ENCODE results near the gene GMPPB.
"Not testable (repeated sequence)": the region's sequence is repeated elsewhere in the genome, so short reads cannot be mapped to it uniquely, and the experiment has no call there.

Gene GMPPB

GRCh38 chr3:49712631-49713317 is 11.0 kb downstream of the GMPPB start:
- DNase-seq: no peak

DNA sequence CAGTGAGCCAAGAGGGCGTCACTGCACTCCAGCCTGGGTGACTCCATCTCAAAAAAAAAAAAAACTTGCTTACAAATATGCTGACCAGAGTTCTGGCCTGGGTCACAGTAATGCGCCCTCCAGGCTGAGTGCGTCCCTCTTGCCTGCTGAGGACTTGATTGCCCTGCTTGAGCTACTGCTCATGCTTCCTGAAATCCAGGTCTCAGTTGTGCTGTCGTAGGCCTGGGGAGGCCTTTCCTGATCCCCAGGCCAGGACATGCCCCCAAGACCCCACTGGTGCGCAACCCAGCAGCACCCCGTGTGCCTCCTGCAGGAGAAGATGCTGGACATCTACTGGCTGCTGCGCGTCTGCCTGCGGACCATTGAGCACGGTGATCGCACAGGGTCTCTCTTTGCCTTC is 11.6 kb downstream of the GMPPB start:
- no peak for DNase-seq

DNA sequence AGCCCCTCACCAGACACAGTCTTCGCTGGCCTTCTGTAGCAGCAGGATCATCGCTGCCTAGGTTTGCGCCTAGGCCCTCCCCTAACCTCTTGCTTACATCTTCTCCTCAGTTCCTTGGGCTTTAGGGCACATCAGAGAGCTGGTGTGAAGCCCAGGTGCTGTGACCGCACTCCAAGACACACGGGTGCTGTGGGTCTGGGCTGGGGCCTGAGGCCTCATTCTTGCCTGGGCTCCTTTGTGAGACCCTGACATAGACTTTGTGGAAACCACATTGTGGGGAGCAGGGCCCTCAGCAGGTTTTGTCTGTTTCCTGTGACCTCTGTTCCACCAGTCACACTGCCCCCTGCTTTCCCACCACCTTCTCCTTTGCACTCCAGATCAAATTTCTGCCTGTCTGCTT is 12.3 kb downstream of the GMPPB start:
- no peak for DNase-seq

DNA sequence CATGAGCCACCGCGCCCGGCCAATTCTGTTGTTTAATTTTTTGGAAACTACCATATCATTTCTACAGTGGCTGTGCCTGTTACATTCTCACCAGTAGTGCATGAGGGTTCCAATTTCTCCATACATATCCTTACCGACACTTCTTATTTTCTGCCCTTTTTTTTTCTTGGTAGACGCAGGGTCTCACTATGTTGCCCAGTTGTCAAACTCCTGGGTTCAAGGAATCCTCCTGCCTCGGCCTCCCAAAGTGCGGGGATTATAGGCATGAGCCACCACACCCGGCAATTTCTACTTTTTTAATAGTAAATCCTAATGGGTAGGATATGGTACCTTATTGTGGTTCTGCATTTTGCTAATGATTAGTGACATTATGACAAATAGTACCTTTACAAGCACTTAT is 13.9 kb downstream of the GMPPB start:
- no peak for DNase-seq

DNA sequence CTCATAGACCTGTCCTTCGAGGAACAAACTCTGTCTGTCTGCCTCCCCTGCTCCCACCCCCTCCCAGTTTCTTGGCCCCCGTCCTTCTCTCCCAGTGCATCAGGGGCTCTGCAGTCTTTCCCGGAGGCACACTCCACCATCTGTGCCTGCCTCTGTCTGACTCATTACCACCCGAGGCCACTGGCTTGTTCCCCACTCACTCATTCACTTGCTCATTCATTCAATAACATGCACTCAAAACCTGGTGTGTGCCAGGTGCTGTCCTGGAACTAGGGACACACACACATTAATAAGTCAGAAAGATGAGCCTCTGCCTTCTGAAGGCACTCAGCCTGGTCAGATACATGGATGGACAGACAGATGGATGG is 16.7 kb downstream of the GMPPB start:
- DNase-seq: no peak

- DNase-seq: no peak
These were observed 17.2 kb downstream of the GMPPB start for GRCh38 chr3:49706456-49707112.

- no peak for DNase-seq
These were observed 18.3 kb downstream of the GMPPB start for GRCh38 chr3:49705390-49705960.

DNA sequence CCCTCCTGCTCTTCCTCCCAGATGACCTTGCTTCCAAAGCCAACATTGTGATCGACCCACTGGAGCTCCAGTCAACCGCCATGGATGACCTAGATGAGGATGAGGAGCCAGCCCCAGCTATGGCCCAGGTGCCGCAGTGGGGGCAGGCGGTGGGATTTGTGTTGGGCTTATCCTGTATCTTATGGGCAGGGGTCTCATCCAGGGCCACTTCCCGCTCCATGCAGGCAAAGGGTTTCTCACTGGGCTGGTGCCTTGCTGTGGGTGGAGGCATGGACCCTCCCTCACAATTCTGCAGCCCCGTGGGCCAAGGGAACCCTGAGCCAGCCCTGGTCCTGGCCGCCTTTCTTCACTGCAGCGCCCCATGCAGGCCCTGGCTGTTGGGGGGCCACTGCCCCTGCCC is 19.1 kb downstream of the GMPPB start:
- no peak for DNase-seq

GRCh38 chr3:49703956-49704355 is 19.8 kb downstream of the GMPPB start:
- no peak for DNase-seq

GRCh38 chr3:49703443-49703927 is 20.3 kb downstream of the GMPPB start:
- DNase-seq: peak; percentile 55

- no peak for DNase-seq
These were observed 21.1 kb downstream of the GMPPB start for GRCh38 chr3:49702672-49703071.

DNA sequence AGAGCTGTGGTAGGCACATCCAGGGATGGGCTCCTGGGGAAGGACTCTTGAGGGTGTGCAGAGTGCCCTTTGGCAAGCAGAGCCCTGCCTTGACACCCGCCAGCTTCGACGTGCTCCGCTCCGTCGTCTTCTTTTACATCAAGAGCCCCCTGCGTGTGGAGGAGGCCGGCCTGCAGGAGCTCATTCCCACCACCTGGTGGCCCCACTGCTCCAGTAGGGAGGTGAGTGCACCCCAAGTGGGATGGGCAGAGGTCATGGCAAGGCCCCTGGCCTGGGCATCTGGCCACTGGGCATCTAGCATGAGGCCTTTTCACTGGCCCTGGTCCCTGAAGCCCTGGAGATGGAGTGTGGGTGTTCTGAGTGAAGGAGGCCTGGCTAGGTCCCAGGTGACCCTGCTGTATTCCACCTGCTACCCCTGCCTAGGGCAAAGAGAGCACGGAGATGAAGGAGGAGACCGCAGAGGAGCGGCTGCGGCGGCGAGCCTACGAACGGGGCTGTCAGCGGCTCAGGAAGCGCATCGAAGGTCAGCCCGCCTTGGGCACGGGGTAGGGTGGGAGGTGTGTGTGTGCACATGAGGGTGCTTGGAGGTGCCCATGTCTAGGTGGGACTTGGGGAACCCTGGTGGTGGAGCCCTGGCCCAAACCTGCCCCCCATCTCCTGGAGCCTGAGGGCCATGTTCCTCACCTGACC is 22.2 kb downstream of the GMPPB start:
- DNase-seq: no peak

DNA sequence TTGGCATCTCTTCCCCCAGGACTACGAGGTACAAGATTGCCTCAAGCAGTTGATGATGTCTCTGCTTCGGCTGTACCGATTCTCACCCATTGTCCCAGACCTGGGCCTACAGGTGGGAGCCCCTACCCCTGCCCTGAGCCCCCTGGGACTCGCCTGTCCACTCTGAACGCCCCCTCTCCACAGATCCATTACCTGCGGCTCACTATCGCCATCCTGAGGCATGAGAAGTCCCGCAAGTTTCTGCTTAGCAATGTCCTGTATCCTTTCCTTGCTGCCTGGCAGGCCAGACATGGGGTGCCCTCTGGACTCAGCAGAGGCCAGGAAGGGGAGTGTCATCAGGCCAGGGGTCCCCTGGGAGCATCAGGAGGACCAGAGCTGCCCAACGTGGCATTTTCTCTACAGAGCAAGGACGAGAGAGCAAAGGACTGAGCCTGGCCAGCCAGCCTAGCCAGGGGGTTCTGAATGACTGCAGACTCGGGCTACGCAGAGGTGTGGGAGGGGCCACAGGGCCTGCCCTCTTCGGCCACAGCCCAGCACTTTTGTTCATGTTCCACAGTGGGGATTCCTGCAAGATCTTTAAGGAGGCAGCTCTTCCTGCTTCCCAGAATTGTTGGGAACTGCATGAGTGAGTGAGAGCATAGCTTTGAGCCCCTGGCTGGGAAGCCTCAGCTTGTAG is 23.2 kb downstream of the GMPPB start:
- no peak for DNase-seq

GRCh38 chr3:49700014-49700413 is 23.7 kb downstream of the GMPPB start:
- DNase-seq: no peak

DNA sequence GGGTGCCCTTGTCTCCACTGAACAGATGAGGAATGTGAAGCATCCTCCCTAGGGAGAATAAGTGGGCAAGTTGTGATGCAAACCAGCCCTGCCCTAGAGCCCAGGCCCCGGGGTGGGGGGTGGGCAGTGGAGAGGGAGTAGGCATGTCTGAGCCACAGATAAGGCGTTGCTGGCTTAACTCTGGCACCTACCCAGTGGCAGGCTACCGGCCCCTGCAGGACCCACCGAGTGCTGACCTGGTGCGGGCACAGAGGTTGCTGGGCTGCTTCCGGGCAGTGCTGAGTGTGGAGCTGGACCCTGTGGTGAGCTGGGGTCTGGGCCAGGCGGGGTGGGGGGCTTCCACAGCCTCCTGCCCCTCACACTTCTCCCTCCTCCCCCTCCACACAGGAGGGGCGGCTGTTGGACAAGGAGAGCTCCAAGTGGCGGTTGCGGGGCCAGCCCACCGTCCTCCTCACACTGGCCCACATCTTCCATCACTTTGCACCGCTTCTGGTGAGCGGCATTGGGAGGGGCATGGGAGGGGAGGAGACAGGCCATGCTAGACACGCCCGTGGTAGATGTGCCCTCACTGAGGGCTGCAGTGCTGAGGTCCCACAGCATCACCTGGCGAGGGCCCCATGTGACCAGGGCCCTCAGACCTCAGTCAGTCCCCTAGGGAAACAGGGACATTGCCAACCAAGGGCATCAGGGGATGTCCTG is 24.3 kb downstream of the GMPPB start:
- no peak for DNase-seq

GRCh38 chr3:49695350-49696015 is 28.3 kb downstream of the GMPPB start:
- not testable (repeated sequence) for DNase-seq

DNA sequence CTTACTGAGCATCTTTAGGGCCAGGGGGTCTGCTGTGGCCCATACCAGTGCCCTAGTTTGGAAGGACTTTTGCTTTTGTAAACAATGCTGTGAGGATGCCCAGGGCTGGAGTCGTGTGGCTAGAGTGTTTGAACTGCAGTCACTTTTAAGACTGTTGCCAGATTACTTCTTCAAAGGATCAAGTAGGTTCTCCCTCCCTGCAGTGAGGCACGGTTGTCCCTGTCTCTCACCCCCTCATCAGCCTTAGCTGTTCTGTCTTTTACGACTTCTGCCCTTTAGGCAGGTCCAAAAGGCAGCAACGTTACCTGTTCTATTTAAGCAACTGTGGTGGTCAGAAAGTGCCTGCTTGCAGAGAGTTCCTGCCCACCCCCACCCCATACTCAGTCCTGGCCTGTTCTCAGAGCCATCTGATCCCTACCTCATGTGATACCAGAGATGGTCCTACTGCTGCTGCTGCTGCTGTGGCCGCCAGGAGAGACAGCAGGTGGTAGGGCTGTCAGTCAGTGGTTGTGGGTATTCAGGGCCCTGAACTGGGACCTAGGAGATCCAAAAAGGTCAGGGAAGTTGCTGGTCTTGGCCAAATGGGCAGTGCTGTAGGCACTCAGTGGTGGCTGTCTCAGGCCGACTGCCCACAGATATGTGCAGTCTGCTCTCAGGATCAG is 29.2 kb downstream of the GMPPB start:
- not testable (repeated sequence) for DNase-seq

- DNase-seq: not testable (repeated sequence)
These were observed 32.3 kb downstream of the GMPPB start for GRCh38 chr3:49691481-49691880.

GRCh38 chr3:49690856-49691255 is 32.9 kb downstream of the GMPPB start:
- DNase-seq: not testable (repeated sequence)

GRCh38 chr3:49689908-49690624 is 33.7 kb downstream of the GMPPB start:
- DNase-seq: not testable (repeated sequence)

Data from NCI-H1105 treated with DMSO at 0.1 percent for 48 hours (cell line).